Measurements from ENCODE around the gene CACTIN. TPM values are rescaled to one million over a fixed set of nuclear protein-coding genes. Genes with fewer than 3 reads are reported as not detected.

CACTIN gene
- total and polyA plus RNA-seq, 4 donors, result 16.7 to 23.4 (median 18.7) TPM

- peak; percentile 77 to 93 (median 82) for DNase-seq
These were observed 12.6 kb downstream of the CACTIN start for GRCh38 chr19:3613818-3614661.

GRCh38 chr19:3612901-3613741 is 13.5 kb downstream of the CACTIN start:
- DNase-seq (no peak), ATAC-seq (ENCODE audit: insufficient read depth, low FRiP score) (no peak)
- Histone ChIP-seq H3K9ac (ENCODE audit: insufficient read depth in 1 of 2, low read length in 2 of 2) (no peak overlapping the region), H3K4me3 (no peak overlapping the region), H3K4me1 (ENCODE audit: control insufficient read depth in 5 of 5, insufficient read depth in 5 of 5, low read length in 5 of 5) (peaks cover 0 to 27% (median 6%) of the 10 kb centered on the region in 5 donors), H3K27me3 (ENCODE audit: control insufficient read depth in 3 of 3, insufficient read depth in 3 of 3, low read length in 2 of 3) (no peaks in the 10 kb centered on the region), H3K36me3 (ENCODE audit: control insufficient read depth in 4 of 4, insufficient read depth in 4 of 4, low read length in 4 of 4) (peaks cover 4 to 51% (median 13%) of the 10 kb centered on the region in 4 donors), H3K27ac (ENCODE audit: low read depth in 1 of 2, low read length in 1 of 2) (peak overlapping the region in 1 of 2 donors; percentile 61), H3K9me3 (ENCODE audit: control insufficient read depth in 4 of 4, insufficient read depth in 3 of 4, low read length in 3 of 4) (peaks cover 0 to 3% (median 0%) of the 10 kb centered on the region in 4 donors)
- no peak for TF ChIP-seq CTCF (IDR thresholded peaks at IDR 0.05; ENCODE audit: control extremely low read depth, extremely low read depth)
- WGBS, 2 donors, result 87 to 89% methylated on average over 75 to 79 of the region's 79 CpGs

More at GRCh38 chr19:3613818-3614661, 12.6 kb downstream of the CACTIN start:
- H3K4me1 ChIP-seq (ENCODE audit: control insufficient read depth in 5 of 5, insufficient read depth in 5 of 5, low read length in 5 of 5), result peaks cover 0 to 29% (median 9%) of the 10 kb centered on the region in 5 donors
- peaks cover 4 to 52% (median 13%) of the 10 kb centered on the region in 4 donors for H3K36me3 ChIP-seq (ENCODE audit: control insufficient read depth in 4 of 4, insufficient read depth in 4 of 4, low read length in 4 of 4)
- TF ChIP-seq CTCF (IDR thresholded peaks at IDR 0.05; ENCODE audit: control extremely low read depth, extremely low read depth), result no peak
- H3K9me3 ChIP-seq (ENCODE audit: control insufficient read depth in 4 of 4, insufficient read depth in 3 of 4, low read length in 3 of 4), result peaks cover 0 to 3% (median 0%) of the 10 kb centered on the region in 4 donors
- H3K27ac ChIP-seq (ENCODE audit: low read depth in 1 of 2, low read length in 1 of 2), result no peak overlapping the region
- no peaks in the 10 kb centered on the region for H3K27me3 ChIP-seq (ENCODE audit: control insufficient read depth in 3 of 3, insufficient read depth in 3 of 3, low read length in 2 of 3)
- H3K9ac ChIP-seq (ENCODE audit: insufficient read depth in 1 of 2, low read length in 2 of 2), result no peak overlapping the region
- no peak overlapping the region for H3K4me3 ChIP-seq
- WGBS, 2 donors, result 79 to 88% methylated on average over 39 of the region's 39 CpGs
- ATAC-seq (ENCODE audit: insufficient read depth, low FRiP score), result no peak

GRCh38 chr19:3612330-3612729 is 14.3 kb downstream of the CACTIN start:
- Histone ChIP-seq H3K9me3 (ENCODE audit: control insufficient read depth in 4 of 4, insufficient read depth in 3 of 4, low read length in 3 of 4) (peaks cover 0 to 3% (median 0%) of the 10 kb centered on the region in 4 donors), H3K36me3 (ENCODE audit: control insufficient read depth in 4 of 4, insufficient read depth in 4 of 4, low read length in 4 of 4) (peaks cover 4 to 48% (median 13%) of the 10 kb centered on the region in 4 donors), H3K9ac (ENCODE audit: insufficient read depth in 1 of 2, low read length in 2 of 2) (no peak overlapping the region), H3K4me1 (ENCODE audit: control insufficient read depth in 5 of 5, insufficient read depth in 5 of 5, low read length in 5 of 5) (peaks cover 0 to 31% (median 6%) of the 10 kb centered on the region in 5 donors), H3K4me3 (no peak overlapping the region), H3K27ac (ENCODE audit: low read depth in 1 of 2, low read length in 1 of 2) (no peak overlapping the region), H3K27me3 (ENCODE audit: control insufficient read depth in 3 of 3, insufficient read depth in 3 of 3, low read length in 2 of 3) (no peaks in the 10 kb centered on the region)
- 97 to 99% methylated on average over 33 of the region's 33 CpGs for WGBS, 2 donors
- no peak for ATAC-seq (ENCODE audit: insufficient read depth, low FRiP score)
- DNase-seq, result no peak
- TF ChIP-seq CTCF (IDR thresholded peaks at IDR 0.05; ENCODE audit: control extremely low read depth, extremely low read depth), result no peak
